Epithelial cell of prostate (primary cell): ENCODE measurements around the gene MSI2.

ENCODE experiments used
- DNase-seq: peaks from one replicate; pipeline ENCODE4 v3.0.0-alpha.2; 2011; ENCODE audit warnings: low read depth, low spot score
- H3K27ac ChIP-seq: fragments of 450-650 bp; 2 replicates; pipeline ENCODE4 v1.5.1; 2017; ENCODE audit warnings: mild to moderate bottlenecking

MSI2 gene

DNA sequence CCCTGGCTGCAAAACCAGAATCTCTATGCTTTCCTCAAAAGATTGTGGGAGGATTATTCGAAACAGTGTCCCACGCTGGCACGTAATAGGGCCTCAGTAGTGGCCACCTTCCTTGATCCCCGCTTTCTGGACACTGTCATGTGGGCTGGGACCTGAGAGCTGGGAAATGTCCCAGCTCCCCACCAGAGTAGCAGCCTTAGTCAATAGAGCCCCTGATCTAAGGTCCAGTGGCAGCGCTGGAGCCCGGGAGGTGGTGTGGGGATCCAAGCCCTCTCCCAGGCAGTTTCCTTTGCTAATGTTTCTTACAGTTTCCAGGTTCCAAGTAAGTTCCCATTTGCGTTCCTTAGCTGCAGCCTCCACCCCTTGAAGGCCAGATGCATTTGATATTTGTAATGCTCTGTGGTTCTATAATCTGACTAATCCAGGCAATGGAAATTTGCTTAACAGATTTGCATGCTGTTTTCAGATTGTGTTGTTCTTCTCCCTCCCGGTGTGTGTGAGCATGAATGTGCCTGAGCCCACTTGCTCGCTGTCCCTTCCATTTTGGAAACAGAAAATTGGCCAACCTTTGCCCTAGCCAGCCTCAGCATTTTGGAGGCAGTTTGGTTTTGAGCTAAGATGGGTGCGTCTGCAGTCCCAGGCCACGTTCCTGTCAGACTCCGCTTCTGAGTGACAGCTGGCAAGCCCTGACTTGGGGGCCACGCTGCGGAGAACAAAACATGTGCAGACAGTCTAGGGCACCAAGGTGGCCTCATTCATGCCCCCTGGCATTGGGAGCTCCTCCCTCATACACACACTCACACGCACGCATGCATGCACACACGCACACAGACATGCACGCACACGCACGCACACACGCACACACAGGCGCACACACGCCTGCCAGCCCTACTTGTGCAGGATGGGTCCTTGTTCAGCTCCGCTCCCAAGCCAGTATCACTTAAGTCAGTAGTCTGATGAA lies 419.4 kb downstream of the MSI2 start:
- H3K27ac ChIP-seq = no peak overlapping the region

GRCh38 chr17:57676543-57676942 lies 420.2 kb downstream of the MSI2 start:
- DNase-seq = no peak
- H3K27ac ChIP-seq = no peak overlapping the region

More for the DNA sequence above, 419.4 kb downstream of the MSI2 start:
- no peak for DNase-seq

GRCh38 chr17:57677301-57677700 lies 421.0 kb downstream of the MSI2 start:
- no peak overlapping the region for H3K27ac ChIP-seq
- no peak for DNase-seq

- DNase-seq = no peak
- no peak overlapping the region for H3K27ac ChIP-seq
Measured at GRCh38 chr17:57677858-57678257, 421.5 kb downstream of the MSI2 start.

DNA sequence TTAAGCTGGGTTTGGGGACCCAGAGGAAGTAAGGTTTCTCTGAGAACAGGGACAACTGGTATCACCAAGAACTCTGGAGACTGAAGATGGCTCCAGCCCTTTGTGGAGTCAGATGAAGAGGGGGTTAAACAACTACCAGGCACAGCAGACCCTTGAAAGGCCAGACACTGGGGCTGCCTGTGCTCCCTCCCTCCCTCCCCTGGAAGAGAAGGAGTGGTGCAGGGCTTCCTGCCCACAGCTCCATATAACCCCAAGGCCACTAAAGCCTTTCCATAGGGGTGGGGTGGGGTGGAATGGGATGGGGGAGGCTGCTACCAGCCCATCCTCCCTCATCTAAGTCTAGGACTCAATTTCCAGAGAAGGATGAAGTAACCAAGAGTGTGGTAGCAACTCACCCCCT lies 422.1 kb downstream of the MSI2 start:
- no peak for DNase-seq
- no peak overlapping the region for H3K27ac ChIP-seq

GRCh38 chr17:57679356-57679755 lies 423.0 kb downstream of the MSI2 start:
- DNase-seq = no peak
- no peak overlapping the region for H3K27ac ChIP-seq

- no peak for DNase-seq
- H3K27ac ChIP-seq = no peak overlapping the region
Measured at GRCh38 chr17:57679906-57680695, 423.8 kb downstream of the MSI2 start.

DNA sequence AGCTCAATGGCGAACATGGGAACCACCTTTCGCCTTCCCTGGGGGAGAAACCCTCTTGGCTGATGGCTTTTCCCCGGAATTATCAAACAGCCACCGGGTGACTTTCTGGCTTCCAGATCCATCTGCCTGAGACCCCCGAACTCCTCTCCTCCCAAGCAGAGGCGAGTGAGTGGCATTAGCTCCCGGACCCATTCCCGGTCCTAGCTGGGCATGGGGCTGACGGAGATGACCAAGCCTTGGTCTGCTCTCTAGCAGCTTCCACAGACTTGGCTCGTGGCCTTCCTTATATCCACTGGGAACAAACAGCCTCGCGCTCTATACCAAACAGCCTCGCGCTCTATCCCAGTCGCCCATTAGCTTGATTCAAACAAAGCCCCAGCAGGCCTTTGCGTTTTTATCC lies 426.4 kb downstream of the MSI2 start:
- DNase-seq = no peak
- no peak overlapping the region for H3K27ac ChIP-seq

GRCh38 chr17:57684711-57685498 lies 428.6 kb downstream of the MSI2 start:
- DNase-seq = no peak
- no peak overlapping the region for H3K27ac ChIP-seq

- no peak overlapping the region for H3K27ac ChIP-seq
- DNase-seq = no peak
Measured at GRCh38 chr17:57685499-57686132, 429.3 kb downstream of the MSI2 start.

DNA sequence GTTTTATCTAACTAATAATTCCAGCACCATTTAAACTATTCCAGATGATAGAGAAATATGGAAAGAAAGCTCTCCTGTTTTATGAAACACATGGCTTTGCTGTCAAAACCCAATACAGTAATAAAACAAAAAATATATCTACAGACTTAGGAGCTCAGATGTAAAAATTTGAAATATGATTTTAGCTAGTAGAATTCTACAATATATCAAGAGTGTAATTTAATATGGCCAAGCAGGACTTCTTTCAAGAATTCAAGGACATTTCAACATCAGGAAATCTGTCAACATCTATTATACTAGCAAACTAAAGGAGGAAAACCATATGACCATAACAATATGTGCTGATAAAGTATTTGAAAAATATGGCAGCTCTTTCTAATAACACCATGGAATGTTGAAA lies 431.3 kb downstream of the MSI2 start:
- no peak for DNase-seq
- no peak overlapping the region for H3K27ac ChIP-seq

DNA sequence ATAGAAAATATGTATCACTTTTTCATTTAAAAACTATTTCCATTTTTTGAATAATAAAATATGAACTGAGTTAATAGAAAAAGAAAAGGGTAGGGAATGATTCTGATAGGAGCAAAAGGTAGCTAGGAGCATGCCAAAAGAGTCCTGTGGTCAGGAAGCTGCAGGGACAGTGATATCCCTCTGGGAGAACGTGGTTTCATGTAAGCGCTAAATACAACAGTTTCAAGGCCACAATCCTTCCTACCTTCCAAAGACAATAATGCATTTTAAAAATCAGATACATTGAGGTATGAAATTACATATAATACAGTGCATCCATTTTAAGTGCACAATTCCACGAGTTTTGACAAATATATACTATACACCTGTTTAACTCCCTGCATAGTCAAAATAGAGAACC lies 432.9 kb downstream of the MSI2 start:
- H3K27ac ChIP-seq = no peak overlapping the region
- no peak for DNase-seq

DNA sequence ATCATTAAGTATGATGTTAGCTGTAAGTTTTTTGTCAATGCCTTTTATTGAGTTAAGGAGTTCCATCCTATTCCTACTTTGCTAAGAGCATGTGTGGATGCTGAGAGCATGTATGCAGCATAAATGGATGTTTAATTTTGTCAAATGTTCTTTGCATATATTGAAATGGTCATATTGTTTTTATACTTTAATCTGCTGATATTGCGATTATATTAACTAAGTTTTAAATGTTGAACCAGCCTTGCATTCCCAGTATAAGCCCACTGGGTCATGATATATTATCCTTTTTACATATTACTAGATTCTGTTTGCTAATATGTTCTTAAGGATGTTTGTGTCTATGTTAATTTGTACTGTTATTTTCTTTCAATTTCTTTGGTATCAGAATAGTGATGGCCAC lies 435.6 kb downstream of the MSI2 start:
- H3K27ac ChIP-seq = no peak overlapping the region
- DNase-seq = no peak

GRCh38 chr17:57692770-57693169 lies 436.4 kb downstream of the MSI2 start:
- no peak for DNase-seq
- H3K27ac ChIP-seq = no peak overlapping the region

DNA sequence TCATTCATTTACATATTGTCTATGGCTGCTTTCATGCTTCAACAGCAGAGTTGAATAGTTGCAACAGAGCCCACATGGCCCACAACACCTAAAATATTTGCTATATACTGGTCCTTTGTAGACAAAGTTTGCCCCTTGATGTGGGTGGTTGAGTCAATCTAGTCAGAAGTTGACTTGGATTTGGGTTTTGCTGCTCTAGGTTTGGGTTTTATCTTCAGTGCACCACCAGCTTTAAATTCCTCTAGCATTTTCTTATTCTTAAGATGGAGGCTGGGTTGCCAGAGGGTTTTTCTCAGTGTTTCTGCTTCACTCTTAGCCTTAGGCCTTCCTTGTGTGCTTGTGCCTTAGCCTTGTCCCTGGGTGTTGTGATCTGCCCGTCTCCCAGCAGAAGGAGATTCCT lies 437.7 kb downstream of the MSI2 start:
- DNase-seq = no peak

DNA sequence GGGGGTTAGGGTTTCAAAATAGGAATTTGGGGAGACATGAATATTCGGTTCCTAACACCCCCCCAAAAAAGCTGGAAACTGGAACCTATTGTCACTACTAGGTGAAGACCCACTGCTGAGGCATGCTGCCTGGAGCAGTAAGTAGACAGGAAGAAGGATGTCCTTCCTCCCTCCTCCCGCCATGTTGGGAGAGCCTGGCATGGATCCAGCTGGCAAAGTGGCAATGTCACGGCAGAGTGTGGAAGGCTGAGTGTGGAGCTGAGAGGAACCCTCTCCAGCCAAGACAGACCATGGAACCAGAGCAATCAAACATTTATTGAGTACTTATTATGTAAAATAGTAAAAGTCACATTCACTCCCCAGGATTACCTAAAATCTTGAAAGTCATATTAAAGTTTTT lies 439.7 kb downstream of the MSI2 start:
- DNase-seq = no peak
- H3K27ac ChIP-seq = no peak overlapping the region

More for the DNA sequence above, 437.7 kb downstream of the MSI2 start:
- H3K27ac ChIP-seq = no peak overlapping the region

DNA sequence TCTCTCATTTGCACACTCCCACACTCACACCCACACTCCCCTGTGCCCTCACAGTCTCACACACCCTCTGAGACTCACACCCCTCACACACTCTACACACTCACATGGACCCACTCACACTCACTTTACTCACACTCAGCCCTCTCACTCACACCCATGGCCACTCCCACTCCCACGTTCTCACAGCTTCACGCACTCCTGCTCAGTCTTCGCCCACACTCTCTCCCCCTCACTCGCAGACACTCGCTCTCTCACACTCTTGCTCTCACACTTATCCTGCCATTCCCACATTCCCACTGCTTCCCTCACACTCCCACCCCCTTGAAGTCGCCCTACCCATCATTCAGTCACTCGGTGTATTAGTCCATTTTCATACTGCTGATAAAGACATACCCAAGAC lies 440.9 kb downstream of the MSI2 start:
- no peak overlapping the region for H3K27ac ChIP-seq
- no peak for DNase-seq

- DNase-seq = no peak
- no peak overlapping the region for H3K27ac ChIP-seq
Measured at GRCh38 chr17:57697891-57698711, 441.8 kb downstream of the MSI2 start.

DNA sequence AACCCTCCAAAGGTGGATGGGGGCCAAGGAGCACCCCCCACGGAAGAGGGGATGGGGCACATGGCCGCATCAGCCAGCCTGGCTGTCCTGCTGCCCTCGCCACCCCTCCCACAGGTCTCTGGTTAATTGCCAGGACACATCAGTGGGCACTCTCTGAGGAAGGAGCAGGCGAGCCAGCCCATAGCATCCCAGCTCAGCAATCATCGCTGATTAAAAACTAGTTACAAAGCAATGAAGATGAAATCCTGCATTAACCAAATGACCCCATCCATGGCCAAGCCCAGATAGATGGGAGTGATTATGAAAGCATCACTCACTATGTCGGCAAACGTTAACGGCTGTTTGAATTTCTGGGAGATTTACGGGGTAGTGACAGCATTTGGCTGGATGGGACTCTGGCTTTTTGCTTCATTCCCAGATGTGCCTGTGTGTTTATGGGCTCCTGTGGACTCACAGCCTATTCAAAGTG lies 443.5 kb downstream of the MSI2 start:
- DNase-seq = no peak
- H3K27ac ChIP-seq = no peak overlapping the region
